Vagina (tissue), 2 donors: ENCODE measurements around the gene OR10AD1.

Source experiments
- POLR2A ChIP-seq, 2 donors: fragments of 450-650 bp; IDR thresholded peaks; one replicate each; pipeline ENCODE4 v1.6.1; 2017; ENCODE audit warnings: antibody characterized with exemption in 2 of 2, mild to moderate bottlenecking in 2 of 2, moderate library complexity in 2 of 2
- TF ChIP-seq, protein P1 (sequence below), 3 experiments: fragments of 450-650 bp in 2 of 3; fragments of 200-600 bp in 1 of 3; sonication (generic) in 1 of 3; IDR thresholded peaks; one replicate each; pipeline ENCODE4 v1.5.1; 2017 to 2019; ENCODE audit warnings: antibody characterized with exemption in 3 of 3, mild to moderate bottlenecking in 2 of 3, moderate library complexity in 2 of 3

- TF ChIP-seq, protein P1, sequence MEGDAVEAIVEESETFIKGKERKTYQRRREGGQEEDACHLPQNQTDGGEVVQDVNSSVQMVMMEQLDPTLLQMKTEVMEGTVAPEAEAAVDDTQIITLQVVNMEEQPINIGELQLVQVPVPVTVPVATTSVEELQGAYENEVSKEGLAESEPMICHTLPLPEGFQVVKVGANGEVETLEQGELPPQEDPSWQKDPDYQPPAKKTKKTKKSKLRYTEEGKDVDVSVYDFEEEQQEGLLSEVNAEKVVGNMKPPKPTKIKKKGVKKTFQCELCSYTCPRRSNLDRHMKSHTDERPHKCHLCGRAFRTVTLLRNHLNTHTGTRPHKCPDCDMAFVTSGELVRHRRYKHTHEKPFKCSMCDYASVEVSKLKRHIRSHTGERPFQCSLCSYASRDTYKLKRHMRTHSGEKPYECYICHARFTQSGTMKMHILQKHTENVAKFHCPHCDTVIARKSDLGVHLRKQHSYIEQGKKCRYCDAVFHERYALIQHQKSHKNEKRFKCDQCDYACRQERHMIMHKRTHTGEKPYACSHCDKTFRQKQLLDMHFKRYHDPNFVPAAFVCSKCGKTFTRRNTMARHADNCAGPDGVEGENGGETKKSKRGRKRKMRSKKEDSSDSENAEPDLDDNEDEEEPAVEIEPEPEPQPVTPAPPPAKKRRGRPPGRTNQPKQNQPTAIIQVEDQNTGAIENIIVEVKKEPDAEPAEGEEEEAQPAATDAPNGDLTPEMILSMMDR (IDR thresholded peaks at IDR 0.05): no peak
- TF ChIP-seq POLR2A (IDR thresholded peaks at IDR 0.05): no peak
These were observed 25.1 kb downstream of the OR10AD1 start for GRCh38 chr12:48177982-48178381.
